T-helper 2 cell treated with Interferon-gamma antibody and Interleukin-4, amounts not matched to agents 100 ng/mL and 5 ng/mL, for 36 hours (primary cell): ENCODE data around the gene ADAMTS10. TPM values are rescaled to one million over a fixed set of nuclear protein-coding genes. Genes with fewer than 3 reads are reported as not detected.

Experiments
- intact Hi-C: fragments of 100-400 bp; cut with micrococcal nuclease; formaldehyde crosslinking; loops from one replicate; pipeline ENCODE4 v1.15.1; 2023
- total RNA-seq: library from RNA; stranded (reverse); gene quantifications from 2 replicates; pipeline ENCODE4 v1.2.3, GENCODE V29; 2022

Gene ADAMTS10
- total RNA-seq, 1 donor from 2014 or later, result 6.4 TPM

GRCh38 chr19:8595651-8596050 lies 14.9 kb downstream of the ADAMTS10 start:
- intact Hi-C loops, result no loop called here

DNA sequence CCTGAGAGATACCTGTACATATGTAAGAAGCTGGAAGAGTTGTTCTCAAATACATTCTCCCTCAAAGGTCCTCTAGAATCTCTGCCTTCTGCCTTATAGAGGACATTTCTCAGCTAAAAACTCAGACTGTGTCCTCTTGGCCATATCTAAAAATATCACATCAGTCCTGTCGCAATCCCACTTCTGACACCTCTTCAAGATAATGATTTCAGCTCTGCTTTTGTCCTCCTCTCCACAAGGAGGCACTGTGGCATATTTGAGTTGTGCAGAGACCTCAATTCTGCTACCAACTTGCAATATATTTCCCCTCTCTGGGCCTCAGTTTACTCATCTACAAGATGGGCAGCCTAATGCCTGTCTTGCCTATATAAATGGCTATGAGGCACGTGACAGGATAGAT lies 16.6 kb downstream of the ADAMTS10 start:
- intact Hi-C loops, result no loop called here

- intact Hi-C loops, result no loop called here
Observed at GRCh38 chr19:8592231-8593009, 18.1 kb downstream of the ADAMTS10 start.

DNA sequence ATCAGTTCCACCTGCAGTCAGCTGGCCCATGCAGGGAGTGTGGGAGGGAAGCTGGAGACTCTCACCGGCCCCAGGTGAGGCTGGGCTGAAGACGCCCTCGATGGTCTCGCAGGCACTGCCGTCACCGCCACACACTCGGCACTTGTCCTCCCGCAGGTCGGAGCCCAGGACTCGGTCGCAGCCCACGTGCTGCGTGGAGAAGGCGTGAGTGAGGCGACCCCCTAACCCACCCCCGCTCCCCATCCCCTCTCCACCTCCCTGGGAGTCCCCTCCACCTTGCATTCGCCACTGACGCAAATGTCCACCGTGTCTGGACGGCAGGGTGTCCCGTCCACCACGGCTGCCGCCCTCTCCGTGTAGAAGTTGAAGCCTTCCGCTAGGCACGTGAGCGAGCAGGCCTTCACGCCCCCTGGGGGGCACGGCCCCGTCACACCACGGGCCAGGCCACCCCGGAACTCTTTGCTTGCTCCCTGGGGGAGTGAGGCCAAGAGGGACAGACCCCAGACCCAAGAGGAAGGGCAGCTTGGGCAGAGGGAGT lies 21.3 kb downstream of the ADAMTS10 start:
- intact Hi-C loops, result no loop called here

DNA sequence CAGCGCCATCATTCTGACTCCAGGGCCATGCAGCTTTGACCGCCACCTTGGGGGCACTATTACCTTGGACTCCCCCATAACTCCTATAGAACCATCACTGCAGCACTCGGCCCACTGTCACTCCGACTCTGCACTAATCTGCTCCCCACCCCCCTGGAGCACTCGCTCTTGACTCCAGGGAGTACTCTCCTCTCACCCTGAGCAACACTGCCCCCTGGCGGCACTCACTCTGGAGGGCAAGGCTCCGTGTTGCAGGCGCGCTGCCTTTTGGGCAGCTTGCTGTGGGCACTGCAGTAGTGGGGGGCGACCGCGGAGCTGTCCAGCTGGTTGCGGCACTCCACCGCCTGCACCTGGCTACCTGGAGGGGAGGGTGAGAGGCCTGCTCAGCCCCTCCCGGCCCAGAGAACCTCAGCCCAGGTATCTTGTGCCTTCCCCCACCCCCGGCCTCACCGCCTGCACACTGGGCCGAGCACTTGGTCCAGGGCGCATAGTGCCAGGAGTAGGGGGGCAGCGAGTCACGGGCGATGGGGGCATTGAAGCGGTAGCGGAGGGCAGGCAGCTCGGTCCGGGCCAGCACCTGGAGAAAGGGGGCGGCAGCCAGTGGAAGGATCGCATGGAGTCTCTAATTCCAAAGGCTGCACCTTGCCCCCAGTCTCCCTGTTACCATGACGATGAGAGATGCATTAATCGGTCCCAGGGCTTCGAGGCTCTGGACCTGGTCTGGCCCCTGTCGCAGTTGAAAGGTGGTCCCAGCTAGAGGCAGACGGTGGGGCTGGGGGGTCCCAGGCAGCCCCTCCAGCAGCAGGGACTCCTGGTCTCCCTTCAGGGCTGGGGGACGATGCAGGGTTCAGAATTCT lies 24.4 kb downstream of the ADAMTS10 start:
- intact Hi-C loops, result no loop called here

DNA sequence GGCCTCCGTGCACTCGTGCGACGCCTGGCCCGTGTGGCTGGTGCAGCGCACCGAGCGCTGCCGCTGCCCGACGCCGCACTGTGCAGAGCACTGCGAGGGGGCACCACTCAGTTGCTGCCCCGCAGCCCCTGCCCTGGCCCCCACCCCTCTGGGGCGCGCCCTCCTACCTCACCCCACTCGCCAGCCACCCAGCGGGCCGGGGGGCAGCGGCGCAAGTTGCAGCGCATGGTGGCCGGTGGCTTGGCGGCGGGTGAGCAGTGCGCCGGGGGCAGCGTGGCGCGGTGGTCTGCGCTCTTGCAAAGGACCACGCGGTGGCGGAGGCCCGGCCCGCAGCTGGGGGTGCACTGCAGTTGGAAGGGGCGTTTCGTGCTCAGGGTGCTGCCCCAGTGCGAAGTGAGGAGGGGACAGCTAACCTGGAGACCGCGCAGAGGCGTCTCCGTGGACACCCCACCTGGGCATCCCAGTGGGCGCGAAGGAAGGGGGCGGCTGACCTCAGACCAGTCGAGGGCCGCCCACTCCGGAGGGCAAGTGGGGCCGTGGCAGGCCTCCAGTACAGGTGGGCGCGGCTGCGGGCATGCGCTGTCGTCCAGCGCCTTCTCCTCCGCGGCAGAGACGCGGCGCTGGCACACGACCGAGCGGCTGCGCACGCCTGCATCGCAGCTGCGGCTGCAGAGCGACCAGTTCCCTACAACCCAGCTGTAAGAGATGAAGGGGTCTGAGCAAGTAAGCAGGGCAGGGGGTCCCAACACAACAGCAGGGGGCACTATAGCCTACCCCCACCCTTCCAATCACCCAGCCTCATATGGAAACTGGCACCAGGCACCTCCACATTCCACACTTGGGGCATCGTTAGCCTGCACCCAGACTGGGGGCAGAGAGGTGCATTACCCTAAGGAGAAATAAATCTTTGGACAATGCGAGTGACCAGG lies 25.3 kb downstream of the ADAMTS10 start:
- intact Hi-C loops, result no loop called here

DNA sequence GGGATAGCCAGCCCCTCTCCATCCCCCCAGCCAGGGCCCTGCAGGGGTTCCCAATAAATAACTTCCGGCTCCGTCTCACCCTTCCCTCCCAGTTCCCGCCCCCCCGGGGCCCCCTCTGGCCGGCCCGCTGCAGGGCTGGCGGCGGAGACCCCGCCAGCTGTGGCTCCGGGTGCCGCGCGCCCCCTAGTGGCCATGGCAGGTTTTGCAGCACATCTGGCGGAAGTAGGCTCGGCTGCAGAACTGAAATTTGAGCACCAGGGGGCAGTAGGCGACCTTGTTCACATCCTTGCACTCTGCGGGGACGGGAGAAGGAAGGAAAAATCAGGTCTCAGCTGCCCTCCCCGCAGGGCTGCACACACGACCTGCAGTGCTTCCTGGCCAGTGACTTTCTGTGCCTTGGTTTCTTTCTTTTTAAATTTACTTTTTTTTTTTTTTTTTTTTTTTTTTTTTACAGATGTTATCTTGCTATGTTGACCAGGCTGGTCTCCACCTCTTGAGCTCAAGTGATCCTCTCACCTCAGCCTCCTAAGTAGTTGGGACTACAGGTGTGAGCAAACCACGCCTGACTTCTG lies 29.7 kb downstream of the ADAMTS10 start:
- intact Hi-C loops, result loop anchor here (1.0 to 2.0 kb wide), 2 partner anchors 136 to 500 kb away; partner anchors contain the start of gene HNRNPM

DNA sequence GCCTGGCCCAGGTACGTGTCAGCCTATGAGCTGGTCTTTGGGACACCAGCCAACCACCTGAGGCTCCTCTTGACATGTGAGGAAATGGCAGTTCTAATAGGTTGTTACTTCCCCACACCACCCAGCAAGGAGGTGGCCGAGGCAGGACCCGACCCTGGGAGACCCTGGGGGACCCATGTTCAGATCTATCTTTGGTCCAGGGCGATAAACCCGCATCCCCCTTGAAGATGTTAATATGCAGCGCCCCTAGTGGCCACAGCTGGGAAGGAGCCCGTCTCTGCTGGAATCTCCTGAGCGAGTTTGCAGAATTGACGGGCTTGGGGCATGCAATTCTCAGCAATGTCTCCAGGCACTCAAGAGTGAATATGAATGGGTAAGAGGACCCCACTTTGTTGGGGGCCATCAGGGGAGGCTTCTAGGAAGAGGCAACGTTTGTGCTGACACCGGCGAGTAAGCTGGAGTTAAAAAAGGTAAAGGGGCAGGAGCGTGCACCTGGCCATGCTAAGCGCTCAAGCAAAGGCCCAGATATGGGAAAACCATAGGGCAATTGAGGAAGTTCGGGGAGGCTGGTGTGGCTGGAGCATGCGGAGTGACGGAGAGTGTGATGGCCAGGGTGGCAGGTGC lies 31.8 kb downstream of the ADAMTS10 start:
- intact Hi-C loops, result loop anchor here (1.0 to 5.0 kb wide), 2 partner anchors 9 to 226 kb away; no protein-coding TSS in a partner anchor

GRCh38 chr19:8577741-8578140 lies 32.8 kb downstream of the ADAMTS10 start:
- intact Hi-C loops, result loop anchor here (1.0 to 5.0 kb wide), 2 partner anchors 8 to 225 kb away; no protein-coding TSS in a partner anchor

GRCh38 chr19:8577247-8577646 lies 33.3 kb downstream of the ADAMTS10 start, which contains the start of gene MYO1F:
Gene MYO1F, minus strand, starts transcription at chr19:8577442. Its CDS starts 133 bp downstream, at chr19:8577309.
- intact Hi-C loops, result loop anchor here (5.0 kb wide), 1 partner anchor 225 kb away; no protein-coding TSS in a partner anchor

DNA sequence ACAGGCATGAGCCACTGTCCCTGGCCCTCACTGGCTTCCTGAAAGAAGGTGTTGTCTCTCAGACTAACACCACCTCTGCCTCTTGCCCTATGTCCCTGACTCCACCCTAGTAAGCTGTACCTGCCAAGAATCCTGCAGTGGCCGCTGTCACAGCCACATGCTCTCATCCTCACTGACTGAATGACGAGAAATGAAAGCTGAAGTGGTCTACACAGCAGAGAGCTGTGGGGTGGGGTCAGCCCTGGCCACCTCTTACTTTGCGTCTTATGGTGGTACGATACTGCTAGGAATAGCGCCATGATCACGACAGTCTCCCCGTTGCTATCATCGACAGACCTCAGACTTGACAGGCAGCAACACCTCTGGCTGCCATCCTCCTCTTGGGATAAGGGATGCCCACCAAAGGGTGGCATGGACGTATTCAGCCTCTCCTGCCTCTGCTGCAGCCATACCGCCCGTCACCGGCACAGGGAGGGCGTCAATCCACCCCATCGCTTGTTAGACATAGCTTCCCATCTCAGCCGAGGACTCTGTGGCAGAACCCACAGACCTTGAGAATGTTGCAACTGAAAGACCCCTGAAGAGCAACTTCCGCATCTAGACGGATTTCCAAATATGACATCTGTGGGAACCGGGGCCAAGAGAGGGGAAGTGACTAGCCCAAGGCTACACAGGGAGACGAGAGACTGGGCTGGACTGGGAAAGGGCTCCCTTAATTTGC lies 34.1 kb downstream of the ADAMTS10 start:
- intact Hi-C loops, result loop anchor here (5.0 kb wide), 1 partner anchor 224 kb away; no protein-coding TSS in a partner anchor

DNA sequence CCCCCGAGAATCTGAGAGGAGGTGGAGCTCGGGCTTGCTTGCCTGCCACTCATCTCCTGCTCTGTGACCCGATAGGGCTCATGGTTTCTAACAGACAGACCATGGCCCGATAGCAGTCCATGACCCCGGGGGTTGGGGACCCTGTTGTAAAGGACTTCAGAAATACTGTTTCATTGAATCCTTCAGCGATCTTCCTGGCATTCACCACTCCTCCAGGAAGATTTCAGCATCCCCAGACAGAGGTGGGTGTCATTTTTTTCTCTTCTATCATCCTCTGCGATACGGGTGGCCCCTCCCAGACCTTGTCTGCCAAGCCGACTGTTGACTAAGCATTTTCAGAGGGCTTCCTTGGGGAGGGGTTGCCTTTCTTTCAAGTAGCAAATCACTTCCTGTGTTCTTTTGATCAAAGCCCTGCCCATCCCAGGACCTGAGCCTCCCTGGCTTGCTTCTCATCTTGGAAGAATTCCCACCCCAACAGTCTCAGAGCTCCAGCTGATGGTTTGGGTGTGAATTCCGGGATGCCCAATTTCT lies 35.0 kb downstream of the ADAMTS10 start:
- intact Hi-C loops, result loop anchor here (2.0 to 5.0 kb wide), 2 partner anchors 163 to 223 kb away; partner anchors contain the start of gene MARCHF2

GRCh38 chr19:8574619-8574922 lies 35.9 kb downstream of the ADAMTS10 start:
- intact Hi-C loops, result loop anchor here (2.0 kb wide), 1 partner anchor 162 kb away; the partner anchor contains the start of gene MARCHF2

- intact Hi-C loops, result no loop called here
Observed at GRCh38 chr19:8573316-8573715, 37.2 kb downstream of the ADAMTS10 start.

DNA sequence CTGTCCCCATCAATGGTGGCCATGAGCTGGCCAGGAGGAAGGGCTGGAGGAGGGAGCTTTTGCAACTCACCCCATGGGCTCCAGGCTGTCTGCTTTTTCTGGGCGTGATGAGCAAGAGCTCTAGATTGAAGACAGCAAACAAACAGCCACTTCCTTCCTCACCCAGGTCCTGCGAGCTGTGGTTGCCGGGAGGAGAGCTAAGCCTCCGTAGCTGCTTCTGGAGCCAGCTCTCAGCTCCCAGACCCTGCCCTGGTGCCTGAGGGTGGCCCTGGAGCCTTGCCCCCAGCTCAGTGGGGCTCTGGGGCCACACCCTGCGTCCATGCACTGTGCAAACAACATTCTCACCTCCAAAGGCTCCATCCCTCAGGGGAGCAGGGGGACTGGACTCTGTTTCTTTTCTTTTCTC lies 39.5 kb downstream of the ADAMTS10 start:
- intact Hi-C loops, result no loop called here

- intact Hi-C loops, result loop anchor here (1.0 kb wide), 2 partner anchors 9 to 54 kb away; no protein-coding TSS in a partner anchor
Observed at GRCh38 chr19:8569066-8569771, 41.3 kb downstream of the ADAMTS10 start.

GRCh38 chr19:8567522-8568172 lies 42.9 kb downstream of the ADAMTS10 start:
- intact Hi-C loops, result no loop called here

GRCh38 chr19:8566855-8567254 lies 43.7 kb downstream of the ADAMTS10 start:
- intact Hi-C loops, result no loop called here
